Measurements from ENCODE around the gene MRPL51. TPM values are rescaled to one million over a fixed set of nuclear protein-coding genes. Genes with fewer than 3 reads are reported as not detected.

Gene MRPL51
- total and polyA plus RNA-seq, 9 of the 15 experiments (the other 6 are each of a cell fraction or from before 2014, with no cell fraction given) = 127 to 727 (median 208) TPM

DNA sequence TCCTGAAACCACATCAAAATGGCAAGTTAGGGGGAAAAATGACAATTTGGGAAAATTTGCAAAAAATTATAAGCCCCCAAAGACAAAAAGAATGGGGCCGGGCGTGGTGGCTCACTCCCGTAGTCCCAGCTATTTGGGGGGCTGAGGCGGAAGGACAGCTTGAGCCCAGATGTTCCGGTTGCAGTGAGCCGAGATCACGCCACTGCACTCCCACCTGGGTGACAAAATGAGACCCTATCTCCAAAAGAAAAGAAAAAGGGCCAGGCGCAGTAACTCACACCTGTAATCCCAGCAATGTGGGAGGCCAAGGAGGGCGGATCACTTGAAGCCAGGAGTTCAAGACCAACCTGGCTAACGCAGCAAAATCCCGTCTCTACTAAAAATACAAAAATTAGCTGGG lies 20.6 kb downstream of the MRPL51 start:
- BruUV-seq (replicated peaks) = no TSS peak
- in situ Hi-C loops (cut with MboI) (loop anchor here (25.0 kb wide), 1 partner anchor 410 kb away; no protein-coding TSS in a partner anchor), intact Hi-C loops (cut with micrococcal nuclease) (loop anchor here (5.0 kb wide), 1 partner anchor 135 kb away; no protein-coding TSS in a partner anchor)
- ATAC-seq (no peak), FAIRE-seq (no peak), DNase-seq (ENCODE audit: extremely low read depth in 1 of 4, low spot score in 3 of 4) (no peak)
- TF ChIP-seq ZNF778 (CRISPR knock-in tag; IDR thresholded peaks at IDR 0.05) (no peak), ARID2 (IDR thresholded peaks at IDR 0.05) (no peak), MYNN (IDR thresholded peaks at IDR 0.05) (no peak), MYNN (CRISPR knock-in tag; IDR thresholded peaks at IDR 0.05) (no peak), KDM4B (IDR thresholded peaks at IDR 0.05; ENCODE audit: borderline replicate concordance in 2 of 2, low read depth in 1 of 2) (no peak), ID3 (CRISPR knock-in tag; IDR thresholded peaks at IDR 0.05) (no peak), ID3 (tag; IDR thresholded peaks at IDR 0.05) (no peak), E2F1 (CRISPR knock-in tag; IDR thresholded peaks at IDR 0.05) (no peak), ZFPM2 (CRISPR knock-in tag; IDR thresholded peaks at IDR 0.05) (no peak), CREB1 (IDR thresholded peaks at IDR 0.05) (no peak), CREB1 (CRISPR knock-in tag; IDR thresholded peaks at IDR 0.05) (no peak), RBM15 (IDR thresholded peaks at IDR 0.05; ENCODE audit: insufficient read depth, low read length) (no peak)
- Histone ChIP-seq H3K9ac (ENCODE audit: insufficient read depth in 1 of 2, low read depth in 2 of 2, low read length in 2 of 2) (no peak overlapping the region), H3K36me3 (ENCODE audit: control insufficient read depth, insufficient read depth, low read length) (no peaks in the 10 kb centered on the region), H3K4me2 (ENCODE audit: insufficient read depth, low read length) (no peak overlapping the region), H3K79me2 (ENCODE audit: control insufficient read depth, insufficient read depth, low read length) (no peaks in the 10 kb centered on the region; the same call in 2 of the 3 replicates), H2AFZ (ENCODE audit: low read depth, low read length) (no peak overlapping the region), H3K9me1 (ENCODE audit: control insufficient read depth, insufficient read depth, low read length) (no peaks in the 10 kb centered on the region), H4K20me1 (replicated peaks; ENCODE audit: control insufficient read depth, insufficient read depth, low read length) (no peaks in the 10 kb centered on the region), H3K27ac (ENCODE audit: extremely low read depth, low read depth, low read length) (no peak overlapping the region), H3K4me1 (replicated peaks in 1 of 2; ENCODE audit: control insufficient read depth in 2 of 2, insufficient read depth in 2 of 2, low read length in 2 of 2) (peaks cover 14 to 20% of the 10 kb centered on the region in 2 experiments; a peak in 4 of 5 replicates), H3K4me3 (no peak overlapping the region), H3K9me3 (replicated peaks; ENCODE audit: control insufficient read depth, insufficient read depth, low read depth, low read length) (no peaks in the 10 kb centered on the region), H3K27me3 (ENCODE audit: control insufficient read depth in 2 of 2, insufficient read depth in 2 of 2, low read length in 2 of 2) (no peaks in the 10 kb centered on the region)
- ChIA-PET POLR2A (no interaction called here), CTCF (ENCODE audit: low intra/inter-chr PET ratio) (no interaction called here)
- WGBS (ENCODE audit: insufficient coverage, low coverage, missing lambda C conversion rate) = 81% methylated on average over 9 of the region's 11 CpGs
